Measurements from ENCODE around the gene LEFTY1. TPM values are rescaled to one million over a fixed set of nuclear protein-coding genes. Genes with fewer than 3 reads are reported as not detected.

Gene LEFTY1
- total and polyA plus RNA-seq, 9 of the 15 experiments (the other 6 are each of a cell fraction or from before 2014, with no cell fraction given), result 0.07 to 0.24 (median 0.17) TPM; not detected in 5

GRCh38 chr1:225848030-225848955 lies 40.7 kb downstream of the LEFTY1 start:
- intact Hi-C loops (cut with micrococcal nuclease), result loop anchor here (2.0 to 10.0 kb wide), 3 partner anchors 127 to 293 kb away; partner anchors contain the start of gene ENAH

More at GRCh38 chr1:225848030-225848955, 40.7 kb downstream of the LEFTY1 start:
- ChIA-PET POLR2A (interaction anchor here (0.6 to 0.8 kb wide), 3 partner anchors 18 to 120 kb away, joined by 3 to 4 read pairs (median 3); no protein-coding TSS in a partner anchor), CTCF (ENCODE audit: low intra/inter-chr PET ratio) (interaction anchor here (3.6 kb wide), 1 partner anchor 373 kb away, joined by 53 read pairs; no protein-coding TSS in a partner anchor)
- ATAC-seq, result no peak
- H3K27me3 ChIP-seq (ENCODE audit: control insufficient read depth in 2 of 2, insufficient read depth in 2 of 2, low read length in 2 of 2), result no peaks in the 10 kb centered on the region
- H3K27ac ChIP-seq (ENCODE audit: extremely low read depth, low read depth, low read length), result no peak overlapping the region
- WGBS (ENCODE audit: insufficient coverage, low coverage, missing lambda C conversion rate), result 63% methylated on average over 15 of the region's 16 CpGs
- peaks cover 9 to 38% of the 10 kb centered on the region in 2 experiments; a peak in 4 of 5 replicates for H3K4me1 ChIP-seq (replicated peaks in 1 of 2; ENCODE audit: control insufficient read depth in 2 of 2, insufficient read depth in 2 of 2, low read length in 2 of 2)
- H4K20me1 ChIP-seq (replicated peaks; ENCODE audit: control insufficient read depth, insufficient read depth, low read length), result peaks cover 4% of the 10 kb centered on the region; the same call in 1 of the 2 replicates
- no peak overlapping the region for H2AFZ ChIP-seq (ENCODE audit: low read depth, low read length)
- no TSS peak for BruUV-seq (replicated peaks)
- TF ChIP-seq MAFF (IDR thresholded peaks at IDR 0.05; ENCODE audit: low read length), result no peak
- TF ChIP-seq MCM2 (IDR thresholded peaks at IDR 0.05; ENCODE audit: low read depth), result no peak
- TF ChIP-seq ETS2 (tag; IDR thresholded peaks at IDR 0.05; ENCODE audit: borderline replicate concordance, poor library complexity, severe bottlenecking), result no peak
- TF ChIP-seq SMAD2 (IDR thresholded peaks at IDR 0.05; ENCODE audit: low read depth, low read length), result no peak
- no peak for TF ChIP-seq HSF4 (CRISPR knock-in tag; IDR thresholded peaks at IDR 0.05; ENCODE audit: borderline replicate concordance)
- TF ChIP-seq ZNF384 (IDR thresholded peaks at IDR 0.05; ENCODE audit: low read depth, low read length), result no peak
- TF ChIP-seq CBFA2T3 (IDR thresholded peaks at IDR 0.05), result peak; percentile 34; the same call in 1 of the 2 replicates
- no peak for TF ChIP-seq SIX5 (IDR thresholded peaks at IDR 0.05; ENCODE audit: borderline replicate concordance in 1 of 2, insufficient read depth in 1 of 2, low read depth in 1 of 2, low read length in 2 of 2)
- TF ChIP-seq POLR2G (IDR thresholded peaks at IDR 0.05; ENCODE audit: low read depth, low read length), result peak; percentile 41; the same call in 1 of the 2 replicates
- peak; percentile 81 for TF ChIP-seq EGR1 (conservative IDR thresholded peaks at IDR 0.05)
- TF ChIP-seq E2F3 (CRISPR knock-in tag; IDR thresholded peaks at IDR 0.05), result no peak
- no peaks in the 10 kb centered on the region for H3K9me1 ChIP-seq (ENCODE audit: control insufficient read depth, insufficient read depth, low read length)
- peaks cover 49% of the 10 kb centered on the region for H3K36me3 ChIP-seq (ENCODE audit: control insufficient read depth, insufficient read depth, low read length)
- peak in 3 of 4 experiments; percentile 45 to 72 (median 60) for DNase-seq (ENCODE audit: extremely low read depth in 1 of 4, low spot score in 3 of 4)
- H3K4me3 ChIP-seq, result no peak overlapping the region
- no peaks in the 10 kb centered on the region for H3K79me2 ChIP-seq (ENCODE audit: control insufficient read depth, insufficient read depth, low read length)
- H3K4me2 ChIP-seq (ENCODE audit: insufficient read depth, low read length), result no peak overlapping the region
- H3K9ac ChIP-seq (ENCODE audit: insufficient read depth in 1 of 2, low read depth in 2 of 2, low read length in 2 of 2), result peak overlapping the region in 1 of 2 experiments; percentile 77; a peak in 1 of 4 replicates
- FAIRE-seq, result no peak
- H3K9me3 ChIP-seq (replicated peaks; ENCODE audit: control insufficient read depth, insufficient read depth, low read depth, low read length), result no peaks in the 10 kb centered on the region
- in situ Hi-C loops (cut with MboI), result loop anchor here (10.0 kb wide), 1 partner anchor 373 kb away; no protein-coding TSS in a partner anchor

Measured in K562 (cell line).